GM23338 (cell line): ENCODE measurements around the gene LRBA. TPM values are rescaled to one million over a fixed set of nuclear protein-coding genes. Genes with fewer than 3 reads are reported as not detected.

Experiments
- ATAC-seq: fragments of 200-7000 bp; cut with Tn5 transposase; 3 replicates; pipeline ENCODE4 v1.9.1; 2020
- DNase-seq: peaks from one replicate; pipeline ENCODE4 v3.0.0-alpha.2; 2015; ENCODE audit warnings: low spot score
- H2AFZ ChIP-seq: fragments of 200-600 bp; sonication (generic); 2 replicates; pipeline ENCODE4 v1.8.0; 2016; ENCODE audit warnings: antibody characterized with exemption, mild to moderate bottlenecking, moderate library complexity
- H3F3A ChIP-seq: fragments of 200-600 bp; sonication (generic); replicated peaks from 2 replicates; pipeline ENCODE4 v1.8.0; 2017; ENCODE audit warnings: antibody characterized with exemption, mixed run types, low read depth
- H3K27ac ChIP-seq: fragments of 200-600 bp; sonication (generic); 2 replicates; pipeline ENCODE4 v1.6.1; 2016; ENCODE audit warnings: low read depth
- H3K27me3 ChIP-seq: fragments of 200-600 bp; sonication (generic); 2 replicates; pipeline ENCODE4 v1.8.0; 2016; ENCODE audit warnings: mild to moderate bottlenecking, mixed run types, moderate library complexity; ENCODE audit not compliant: insufficient read depth
- H3K36me3 ChIP-seq: fragments of 200-600 bp; sonication (generic); 2 replicates; pipeline ENCODE4 v1.8.0; 2016; ENCODE audit warnings: mild to moderate bottlenecking; ENCODE audit not compliant: insufficient read depth
- H3K4me1 ChIP-seq: fragments of 200-600 bp; sonication (generic); 2 replicates; pipeline ENCODE4 v1.8.0; 2016; ENCODE audit warnings: mild to moderate bottlenecking, moderate library complexity; ENCODE audit not compliant: insufficient read depth
- H3K4me2 ChIP-seq: fragments of 200-600 bp; sonication (generic); 2 replicates; pipeline ENCODE4 v1.7.1; 2017; ENCODE audit warnings: mixed run types
- H3K4me3 ChIP-seq: fragments of 200-600 bp; sonication (generic); 2 replicates; pipeline ENCODE4 v1.6.1; 2016; ENCODE audit warnings: mixed run types
- H3K79me2 ChIP-seq: fragments of 200-600 bp; sonication (generic); replicated peaks from 2 replicates; pipeline ENCODE4 v1.8.0; 2017; ENCODE audit warnings: mild to moderate bottlenecking; ENCODE audit not compliant: insufficient read depth
- H3K9me2 ChIP-seq: fragments of 200-600 bp; sonication (generic); 2 replicates; pipeline ENCODE4 v1.8.0; 2017; ENCODE audit not compliant: insufficient read depth
- H4K20me1 ChIP-seq: fragments of 200-600 bp; sonication (generic); replicated peaks from 2 replicates; pipeline ENCODE4 v1.8.0; 2017; ENCODE audit warnings: mild to moderate bottlenecking; ENCODE audit not compliant: insufficient read depth
- H3K27ac Mint-ChIP-seq: 2 replicates; pipeline ENCODE4 v1.8.0; 2020; ENCODE audit warnings: inconsistent platforms, mild to moderate bottlenecking, moderate library complexity, mixed read lengths
- H3K27me3 Mint-ChIP-seq: 3 replicates; pipeline ENCODE4 v1.8.0; 2022; ENCODE audit warnings: low read depth, mild to moderate bottlenecking, moderate library complexity, mixed read lengths, inconsistent platforms; ENCODE audit not compliant: insufficient read depth, poor library complexity
- H3K36me3 Mint-ChIP-seq: 3 replicates; pipeline ENCODE4 v1.8.0; 2021; ENCODE audit warnings: low read depth, mild to moderate bottlenecking, inconsistent platforms, moderate library complexity, mixed read lengths
- H3K4me1 Mint-ChIP-seq: 3 replicates; pipeline ENCODE4 v1.8.0; 2020; ENCODE audit warnings: mild to moderate bottlenecking, inconsistent platforms, mixed read lengths
- H3K4me3 Mint-ChIP-seq: 3 replicates; pipeline ENCODE4 v1.8.0; 2021; ENCODE audit warnings: moderate library complexity, mild to moderate bottlenecking, inconsistent platforms, mixed read lengths
- H3K9me3 Mint-ChIP-seq: 3 replicates; pipeline ENCODE4 v1.8.0; 2020; ENCODE audit warnings: moderate library complexity, mild to moderate bottlenecking, inconsistent platforms, mixed read lengths
- CREB1 ChIP-seq: fragments of 250-450 bp; sonication (Bioruptor Pico); IDR thresholded peaks from 2 replicates; pipeline ENCODE4 v1.5.0; 2020; ENCODE audit warnings: low read depth, mild to moderate bottlenecking, moderate library complexity
- EZH2phosphoT487 ChIP-seq: fragments of 200-600 bp; sonication (generic); IDR thresholded peaks from one replicate; pipeline ENCODE4 v1.8.1; 2018; ENCODE audit warnings: antibody characterized with exemption; ENCODE audit not compliant: unreplicated experiment
- JUNB ChIP-seq: IDR thresholded peaks from one replicate; pipeline ENCODE4 v1.6.1; 2016; ENCODE audit warnings: antibody characterized with exemption; ENCODE audit not compliant: unreplicated experiment
- NANOG ChIP-seq: IDR thresholded peaks from 2 replicates; pipeline ENCODE4 v1.6.1; 2016; ENCODE audit warnings: antibody characterized with exemption, borderline replicate concordance
- POLR2AphosphoS5 ChIP-seq: IDR thresholded peaks from 2 replicates; pipeline ENCODE4 v1.6.1; 2016; ENCODE audit warnings: antibody characterized with exemption, low read depth
- STAT1 ChIP-seq: IDR thresholded peaks from one replicate; pipeline ENCODE4 v1.6.1; 2016; ENCODE audit warnings: antibody characterized with exemption; ENCODE audit not compliant: unreplicated experiment
- ZNF114 ChIP-seq: fragments of 250-450 bp; sonication (Bioruptor Pico); IDR thresholded peaks from 2 replicates; pipeline ENCODE4 v1.5.0; 2020; ENCODE audit warnings: mild to moderate bottlenecking, moderate library complexity
- ZNF331 ChIP-seq: fragments of 250-450 bp; sonication (Bioruptor Pico); IDR thresholded peaks from 2 replicates; pipeline ENCODE4 v1.5.0; 2020; ENCODE audit warnings: low read depth, mild to moderate bottlenecking, moderate library complexity
- ZNF462 ChIP-seq: fragments of 250-450 bp; sonication (Bioruptor Pico); IDR thresholded peaks from 2 replicates; pipeline ENCODE4 v1.5.0; 2020; ENCODE audit warnings: mild to moderate bottlenecking, moderate library complexity
- polyA plus RNA-seq: library from polyadenylated mRNA; unstranded; fragments of >200 nt; fragmentation: Nextera tagmentation; extraction: Ambion mirVana; gene quantifications from 2 replicates; pipeline ENCODE4 v1.2.1, GENCODE V29; 2016
- total RNA-seq: library from RNA; depleted of rRNA; stranded (reverse); fragments of >200 nt; shearing (Covaris generic); gene quantifications from 2 replicates; pipeline ENCODE4 v1.2.3, GENCODE V29; 2014
- TF ChIP-seq, protein P1 (sequence below), 2 experiments: fragments of 200-600 bp in 1 of 2; sonication (generic) in 1 of 2; conservative IDR thresholded peaks; 2 replicates each; pipeline versions ENCODE4 v1.5.1 to v1.6.1; 2016 to 2017; ENCODE audit warnings: antibody characterized with exemption in 2 of 2, low read depth in 2 of 2, mild to moderate bottlenecking in 2 of 2, moderate library complexity in 1 of 2
- TF ChIP-seq, protein P2 (sequence below): IDR thresholded peaks from one replicate; pipeline ENCODE4 v1.6.1; 2018; ENCODE audit warnings: antibody characterized with exemption; ENCODE audit not compliant: unreplicated experiment

Gene LRBA
- total and polyA plus RNA-seq, 2 experiments from 2014 or later = 23.3 to 126 TPM

DNA sequence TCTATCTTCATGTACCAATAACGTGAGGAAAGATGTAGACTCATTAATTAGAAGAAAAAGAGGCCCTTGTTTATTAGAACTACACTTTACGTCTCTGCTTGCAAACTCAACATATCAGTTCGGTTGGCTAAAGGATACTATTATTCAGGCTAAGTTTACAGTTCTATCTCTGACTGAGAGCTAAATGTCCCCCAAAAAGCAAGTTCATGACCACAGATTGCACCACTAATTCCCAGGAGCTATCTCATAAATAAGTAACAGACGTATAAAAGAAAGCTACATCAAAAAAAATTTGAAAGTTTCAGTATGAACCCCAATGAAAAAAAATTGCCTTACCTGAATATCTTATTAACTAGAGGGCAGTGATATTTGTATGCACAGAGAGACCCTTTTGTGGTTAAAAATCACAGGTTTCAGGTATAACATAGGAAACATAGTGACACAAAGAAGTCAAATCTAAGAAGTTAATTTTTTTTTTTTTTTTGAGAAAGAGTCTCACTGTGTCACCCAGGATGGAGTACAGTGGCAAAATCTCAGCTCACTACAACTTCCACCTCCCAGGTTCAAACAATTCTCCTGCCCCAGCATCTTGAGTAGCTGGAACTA is 304.2 kb downstream of the LRBA start:
- H3K4me1 ChIP-seq = no peaks in the 10 kb centered on the region
- no peaks in the 10 kb centered on the region for H3K36me3 ChIP-seq
- H3K9me2 ChIP-seq = no peaks in the 10 kb centered on the region
- no peak overlapping the region for H3K27ac ChIP-seq
- no peaks in the 10 kb centered on the region for H3K4me1 Mint-ChIP-seq
- H3K27me3 ChIP-seq = no peaks in the 10 kb centered on the region
- TF ChIP-seq EZH2phosphoT487 (no peak), JUNB (no peak)
- TF ChIP-seq, protein P1, sequence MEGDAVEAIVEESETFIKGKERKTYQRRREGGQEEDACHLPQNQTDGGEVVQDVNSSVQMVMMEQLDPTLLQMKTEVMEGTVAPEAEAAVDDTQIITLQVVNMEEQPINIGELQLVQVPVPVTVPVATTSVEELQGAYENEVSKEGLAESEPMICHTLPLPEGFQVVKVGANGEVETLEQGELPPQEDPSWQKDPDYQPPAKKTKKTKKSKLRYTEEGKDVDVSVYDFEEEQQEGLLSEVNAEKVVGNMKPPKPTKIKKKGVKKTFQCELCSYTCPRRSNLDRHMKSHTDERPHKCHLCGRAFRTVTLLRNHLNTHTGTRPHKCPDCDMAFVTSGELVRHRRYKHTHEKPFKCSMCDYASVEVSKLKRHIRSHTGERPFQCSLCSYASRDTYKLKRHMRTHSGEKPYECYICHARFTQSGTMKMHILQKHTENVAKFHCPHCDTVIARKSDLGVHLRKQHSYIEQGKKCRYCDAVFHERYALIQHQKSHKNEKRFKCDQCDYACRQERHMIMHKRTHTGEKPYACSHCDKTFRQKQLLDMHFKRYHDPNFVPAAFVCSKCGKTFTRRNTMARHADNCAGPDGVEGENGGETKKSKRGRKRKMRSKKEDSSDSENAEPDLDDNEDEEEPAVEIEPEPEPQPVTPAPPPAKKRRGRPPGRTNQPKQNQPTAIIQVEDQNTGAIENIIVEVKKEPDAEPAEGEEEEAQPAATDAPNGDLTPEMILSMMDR (conservative IDR thresholded peaks at IDR 0.05; ENCODE audit: low read depth in 2 of 2) = no peak
- no peak overlapping the region for H2AFZ ChIP-seq
- no peaks in the 10 kb centered on the region for H3K9me3 Mint-ChIP-seq
- no peak overlapping the region for H3K4me3 Mint-ChIP-seq
- H3K79me2 ChIP-seq = no peaks in the 10 kb centered on the region
- DNase-seq (no peak), ATAC-seq (no peak)
- H3K4me2 ChIP-seq = no peak overlapping the region
- no peak overlapping the region for H3K27ac Mint-ChIP-seq
- H3F3A ChIP-seq = no peaks in the 10 kb centered on the region
- H3K4me3 ChIP-seq = no peak overlapping the region
- no peaks in the 10 kb centered on the region for H3K27me3 Mint-ChIP-seq
- H3K36me3 Mint-ChIP-seq = no peaks in the 10 kb centered on the region
- no peaks in the 10 kb centered on the region for H4K20me1 ChIP-seq

GRCh38 chr4:150708004-150708403 is 307.1 kb downstream of the LRBA start:
- H3F3A ChIP-seq = no peaks in the 10 kb centered on the region
- ATAC-seq (no peak), DNase-seq (no peak)
- Mint-ChIP-seq H3K4me3 (no peak overlapping the region), H3K36me3 (no peaks in the 10 kb centered on the region), H3K4me1 (no peaks in the 10 kb centered on the region), H3K27me3 (no peaks in the 10 kb centered on the region), H3K27ac (no peak overlapping the region), H3K9me3 (no peaks in the 10 kb centered on the region)
- H3K9me2 ChIP-seq = no peaks in the 10 kb centered on the region
- no peaks in the 10 kb centered on the region for H4K20me1 ChIP-seq
- H3K79me2 ChIP-seq = no peaks in the 10 kb centered on the region
- H2AFZ ChIP-seq = no peak overlapping the region
- no peaks in the 10 kb centered on the region for H3K27me3 ChIP-seq
- no peaks in the 10 kb centered on the region for H3K36me3 ChIP-seq
- H3K4me2 ChIP-seq = no peak overlapping the region
- H3K27ac ChIP-seq = no peak overlapping the region
- no peaks in the 10 kb centered on the region for H3K4me1 ChIP-seq
- H3K4me3 ChIP-seq = no peak overlapping the region
- TF ChIP-seq ZNF462 (CRISPR knock-in tag) (no peak), NANOG (no peak), CREB1 (CRISPR knock-in tag) (no peak), POLR2AphosphoS5 (no peak), ZNF114 (CRISPR knock-in tag) (no peak), ZNF331 (no peak), EZH2phosphoT487 (no peak), STAT1 (no peak), JUNB (no peak)
- TF ChIP-seq, protein P2, sequence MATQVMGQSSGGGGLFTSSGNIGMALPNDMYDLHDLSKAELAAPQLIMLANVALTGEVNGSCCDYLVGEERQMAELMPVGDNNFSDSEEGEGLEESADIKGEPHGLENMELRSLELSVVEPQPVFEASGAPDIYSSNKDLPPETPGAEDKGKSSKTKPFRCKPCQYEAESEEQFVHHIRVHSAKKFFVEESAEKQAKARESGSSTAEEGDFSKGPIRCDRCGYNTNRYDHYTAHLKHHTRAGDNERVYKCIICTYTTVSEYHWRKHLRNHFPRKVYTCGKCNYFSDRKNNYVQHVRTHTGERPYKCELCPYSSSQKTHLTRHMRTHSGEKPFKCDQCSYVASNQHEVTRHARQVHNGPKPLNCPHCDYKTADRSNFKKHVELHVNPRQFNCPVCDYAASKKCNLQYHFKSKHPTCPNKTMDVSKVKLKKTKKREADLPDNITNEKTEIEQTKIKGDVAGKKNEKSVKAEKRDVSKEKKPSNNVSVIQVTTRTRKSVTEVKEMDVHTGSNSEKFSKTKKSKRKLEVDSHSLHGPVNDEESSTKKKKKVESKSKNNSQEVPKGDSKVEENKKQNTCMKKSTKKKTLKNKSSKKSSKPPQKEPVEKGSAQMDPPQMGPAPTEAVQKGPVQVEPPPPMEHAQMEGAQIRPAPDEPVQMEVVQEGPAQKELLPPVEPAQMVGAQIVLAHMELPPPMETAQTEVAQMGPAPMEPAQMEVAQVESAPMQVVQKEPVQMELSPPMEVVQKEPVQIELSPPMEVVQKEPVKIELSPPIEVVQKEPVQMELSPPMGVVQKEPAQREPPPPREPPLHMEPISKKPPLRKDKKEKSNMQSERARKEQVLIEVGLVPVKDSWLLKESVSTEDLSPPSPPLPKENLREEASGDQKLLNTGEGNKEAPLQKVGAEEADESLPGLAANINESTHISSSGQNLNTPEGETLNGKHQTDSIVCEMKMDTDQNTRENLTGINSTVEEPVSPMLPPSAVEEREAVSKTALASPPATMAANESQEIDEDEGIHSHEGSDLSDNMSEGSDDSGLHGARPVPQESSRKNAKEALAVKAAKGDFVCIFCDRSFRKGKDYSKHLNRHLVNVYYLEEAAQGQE = no peak
